Measurements from ENCODE around the gene CTNNA3.

GRCh38 chr10:66762218-66762729 is 933.7 kb downstream of the CTNNA3 start:
- TF ChIP-seq, protein P1, sequence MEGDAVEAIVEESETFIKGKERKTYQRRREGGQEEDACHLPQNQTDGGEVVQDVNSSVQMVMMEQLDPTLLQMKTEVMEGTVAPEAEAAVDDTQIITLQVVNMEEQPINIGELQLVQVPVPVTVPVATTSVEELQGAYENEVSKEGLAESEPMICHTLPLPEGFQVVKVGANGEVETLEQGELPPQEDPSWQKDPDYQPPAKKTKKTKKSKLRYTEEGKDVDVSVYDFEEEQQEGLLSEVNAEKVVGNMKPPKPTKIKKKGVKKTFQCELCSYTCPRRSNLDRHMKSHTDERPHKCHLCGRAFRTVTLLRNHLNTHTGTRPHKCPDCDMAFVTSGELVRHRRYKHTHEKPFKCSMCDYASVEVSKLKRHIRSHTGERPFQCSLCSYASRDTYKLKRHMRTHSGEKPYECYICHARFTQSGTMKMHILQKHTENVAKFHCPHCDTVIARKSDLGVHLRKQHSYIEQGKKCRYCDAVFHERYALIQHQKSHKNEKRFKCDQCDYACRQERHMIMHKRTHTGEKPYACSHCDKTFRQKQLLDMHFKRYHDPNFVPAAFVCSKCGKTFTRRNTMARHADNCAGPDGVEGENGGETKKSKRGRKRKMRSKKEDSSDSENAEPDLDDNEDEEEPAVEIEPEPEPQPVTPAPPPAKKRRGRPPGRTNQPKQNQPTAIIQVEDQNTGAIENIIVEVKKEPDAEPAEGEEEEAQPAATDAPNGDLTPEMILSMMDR (IDR thresholded peaks at IDR 0.05; ENCODE audit: low read depth, low read length, poor library complexity, severe bottlenecking) = no peak
- TF ChIP-seq EZH2phosphoT487 (IDR thresholded peaks at IDR 0.05; ENCODE audit: borderline replicate concordance, low read length) = no peak

All from DOHH2 (cell line).